A673 (cell line): Measurements from ENCODE around the gene INCA1.

ENCODE experiments used
- EZH2 ChIP-seq: fragments of 200-600 bp; sonication (generic); IDR thresholded peaks from 2 replicates; pipeline ENCODE4 v1.6.1; 2017; ENCODE audit warnings: borderline replicate concordance, low read depth, mild to moderate bottlenecking, mixed read lengths, antibody characterized with exemption, low read length; ENCODE audit not compliant: poor library complexity, severe bottlenecking
- TF ChIP-seq, protein P1 (sequence below): fragments of 300-800, 200-600 bp; sonication (generic); conservative IDR thresholded peaks from 2 replicates; pipeline ENCODE4 v1.5.1; 2017; ENCODE audit warnings: low read depth, mild to moderate bottlenecking, antibody characterized with exemption, low read length, moderate library complexity, mixed read lengths

DNA sequence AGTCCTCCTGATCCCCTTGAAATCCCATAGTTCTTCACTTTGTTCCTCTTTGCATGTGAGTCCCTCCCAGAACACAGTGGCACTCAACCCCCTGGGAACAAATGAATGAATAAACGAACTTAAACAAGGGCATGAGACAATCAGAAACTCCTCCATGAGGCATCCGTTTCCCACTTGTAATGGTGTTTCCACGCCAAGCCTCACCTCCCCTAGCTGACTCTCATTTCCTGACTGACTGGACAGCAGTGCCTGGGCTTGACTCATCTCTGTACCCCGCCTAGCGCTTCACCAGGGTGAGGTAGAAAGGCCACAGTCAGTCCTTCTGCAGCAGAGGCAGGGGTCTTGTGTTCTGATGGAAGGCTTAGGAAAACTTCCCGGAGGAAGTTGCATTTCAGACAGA is 14.6 kb upstream of the INCA1 start:
- TF ChIP-seq, protein P1, sequence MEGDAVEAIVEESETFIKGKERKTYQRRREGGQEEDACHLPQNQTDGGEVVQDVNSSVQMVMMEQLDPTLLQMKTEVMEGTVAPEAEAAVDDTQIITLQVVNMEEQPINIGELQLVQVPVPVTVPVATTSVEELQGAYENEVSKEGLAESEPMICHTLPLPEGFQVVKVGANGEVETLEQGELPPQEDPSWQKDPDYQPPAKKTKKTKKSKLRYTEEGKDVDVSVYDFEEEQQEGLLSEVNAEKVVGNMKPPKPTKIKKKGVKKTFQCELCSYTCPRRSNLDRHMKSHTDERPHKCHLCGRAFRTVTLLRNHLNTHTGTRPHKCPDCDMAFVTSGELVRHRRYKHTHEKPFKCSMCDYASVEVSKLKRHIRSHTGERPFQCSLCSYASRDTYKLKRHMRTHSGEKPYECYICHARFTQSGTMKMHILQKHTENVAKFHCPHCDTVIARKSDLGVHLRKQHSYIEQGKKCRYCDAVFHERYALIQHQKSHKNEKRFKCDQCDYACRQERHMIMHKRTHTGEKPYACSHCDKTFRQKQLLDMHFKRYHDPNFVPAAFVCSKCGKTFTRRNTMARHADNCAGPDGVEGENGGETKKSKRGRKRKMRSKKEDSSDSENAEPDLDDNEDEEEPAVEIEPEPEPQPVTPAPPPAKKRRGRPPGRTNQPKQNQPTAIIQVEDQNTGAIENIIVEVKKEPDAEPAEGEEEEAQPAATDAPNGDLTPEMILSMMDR, result no peak
- TF ChIP-seq EZH2, result no peak
